Pulmonary artery endothelial cell (primary cell): ENCODE data around the gene NOL4L. TPM values are rescaled to one million over a fixed set of nuclear protein-coding genes. Genes with fewer than 3 reads are reported as not detected.

Experiments
- DNase-seq: peaks from one replicate; pipeline ENCODE4 v3.0.0-alpha.2; 2011; ENCODE audit warnings: low read depth, low spot score
- total RNA-seq: library from RNA; depleted of rRNA; stranded (reverse); fragments of >200 nt; gene quantifications from 2 replicates; pipeline ENCODE4 v1.2.3, GENCODE V29; 2014

NOL4L gene
- total RNA-seq, 1 donor from 2014 or later, result 11.5 TPM

DNA sequence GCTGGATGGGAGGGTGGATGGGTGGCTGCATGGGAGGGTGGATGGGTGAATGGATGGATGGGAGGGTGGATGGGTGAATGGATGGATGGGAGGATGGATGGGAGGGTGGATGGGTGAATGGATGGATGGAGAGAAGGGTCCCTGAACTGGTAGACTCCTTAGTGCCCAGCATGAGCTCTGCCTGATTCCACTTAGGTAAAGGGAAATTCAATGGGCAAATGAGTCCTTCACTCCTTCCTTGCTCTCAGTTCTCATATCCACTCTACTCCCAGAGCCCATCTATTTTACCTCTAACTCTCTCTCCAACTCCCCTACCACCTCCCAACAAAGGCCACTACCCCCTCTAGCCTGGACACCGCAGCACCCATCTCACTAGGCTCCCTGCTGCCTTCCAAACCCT lies 29.2 kb upstream of the NOL4L start:
- DNase-seq, result no peak

DNA sequence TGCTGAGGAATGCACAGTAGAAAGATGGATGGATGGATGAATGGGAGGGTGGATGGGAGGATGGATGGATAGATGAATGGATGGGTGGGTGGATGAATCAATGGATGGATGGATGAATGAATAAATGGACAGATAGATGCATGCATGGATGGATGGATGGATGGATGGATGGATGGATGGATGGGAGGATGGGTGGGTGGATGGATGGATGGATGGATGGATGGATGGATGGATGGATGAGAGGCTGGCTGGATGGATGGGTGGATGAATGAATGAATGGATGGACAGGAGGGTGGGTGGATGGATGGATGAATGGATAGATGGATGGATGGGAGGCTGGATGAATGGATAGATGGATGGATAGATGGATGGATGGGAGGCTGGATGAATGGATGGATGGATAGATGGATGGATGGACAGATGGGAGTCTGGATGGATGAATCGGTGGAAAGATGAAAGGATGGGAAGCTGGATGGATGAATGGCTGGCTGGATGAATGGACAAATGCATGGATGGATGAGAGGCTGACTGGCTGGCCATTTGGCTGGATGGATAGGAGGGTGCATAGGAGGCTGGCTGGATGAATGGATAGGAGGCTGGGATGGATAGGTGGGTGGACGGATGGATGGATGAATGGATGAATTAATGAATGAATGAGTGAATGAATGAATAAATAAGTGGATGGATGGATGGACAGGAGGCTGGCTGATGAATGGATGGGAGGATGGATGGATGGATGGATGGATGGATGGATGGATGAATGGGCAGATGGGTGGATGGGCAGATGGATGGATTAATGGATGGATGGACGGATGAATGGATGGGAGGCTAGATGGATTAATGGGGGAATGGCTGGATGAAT lies 28.3 kb upstream of the NOL4L start:
- DNase-seq, result no peak

DNA sequence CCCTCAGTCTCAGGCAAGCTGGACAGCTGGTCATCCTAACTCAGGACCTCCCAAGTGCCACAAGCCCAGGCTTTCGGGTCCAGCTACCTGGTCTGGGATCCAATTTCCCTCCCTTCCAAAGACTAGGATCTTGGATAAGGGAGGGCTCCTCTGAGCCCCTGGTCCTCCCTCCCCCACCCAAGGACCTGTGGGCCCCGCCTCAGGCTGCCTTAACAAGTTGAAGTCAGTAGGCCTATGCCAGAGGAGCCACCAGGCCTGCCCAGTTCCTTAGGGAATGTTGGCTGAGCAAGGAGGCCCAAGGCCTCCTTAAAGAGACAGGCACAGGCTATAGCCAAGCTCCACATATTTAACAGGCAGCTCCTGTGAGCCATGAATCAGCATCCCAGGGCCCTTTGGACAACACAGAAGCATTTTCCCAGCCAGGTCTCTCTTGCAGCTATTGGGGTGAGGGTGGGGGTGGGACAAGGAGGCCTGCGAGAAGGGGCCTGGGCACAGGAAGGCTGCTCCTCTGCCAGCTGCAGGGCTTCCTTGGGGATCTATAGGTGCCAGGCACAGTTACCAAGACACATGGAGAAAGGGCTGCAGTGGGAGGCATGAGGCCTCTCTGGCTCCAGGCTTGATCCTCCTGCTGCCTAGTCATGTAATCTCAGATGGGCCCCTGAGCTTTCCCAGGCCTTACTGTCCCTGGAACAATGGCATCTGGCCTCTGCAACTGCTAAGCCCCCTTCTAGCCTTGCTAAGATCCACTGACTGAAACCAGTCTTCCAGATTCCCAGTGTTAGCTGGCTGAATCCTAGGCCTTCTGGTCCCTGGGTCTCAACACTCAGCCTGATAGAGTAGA lies 27.4 kb upstream of the NOL4L start:
- no peak for DNase-seq

DNA sequence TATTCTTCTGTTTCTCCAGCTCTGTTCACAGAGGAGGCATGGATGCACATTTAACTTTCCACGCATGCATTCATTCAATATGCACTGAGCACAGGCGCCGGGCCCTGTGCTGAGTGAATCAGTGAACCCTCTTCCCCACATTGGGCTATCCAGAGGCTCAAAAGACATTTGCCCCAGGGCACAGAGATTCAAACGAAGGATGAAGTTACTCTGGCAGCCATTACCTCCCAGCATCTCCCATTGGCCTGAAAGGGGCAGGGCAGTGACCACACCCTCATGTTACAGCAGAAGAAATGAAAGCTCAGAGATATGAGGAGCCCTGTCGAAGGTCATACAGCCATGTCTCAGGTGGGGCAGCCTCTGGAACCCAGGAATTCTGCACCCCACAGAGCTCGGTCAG lies 26.7 kb upstream of the NOL4L start:
- DNase-seq, result no peak

DNA sequence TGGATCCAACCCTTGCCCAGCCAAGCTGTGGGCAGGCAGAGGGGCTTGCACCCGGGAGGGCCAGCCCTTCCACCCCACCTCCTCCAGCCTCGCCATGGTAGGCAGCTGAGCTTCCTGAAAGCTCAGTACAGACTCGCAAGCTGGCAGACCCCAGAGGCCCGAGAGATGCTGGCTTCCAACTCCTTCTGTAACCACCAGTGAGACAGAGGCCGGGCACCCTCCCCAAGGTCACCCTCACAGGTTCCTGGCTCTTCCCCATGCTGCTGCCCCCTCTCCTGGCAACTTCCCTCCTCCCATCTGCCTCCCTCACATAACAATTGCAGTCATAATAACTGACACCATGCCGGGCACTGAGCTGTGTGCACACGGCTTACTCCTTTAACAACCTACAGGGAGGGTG lies 26.2 kb upstream of the NOL4L start:
- DNase-seq, result no peak

DNA sequence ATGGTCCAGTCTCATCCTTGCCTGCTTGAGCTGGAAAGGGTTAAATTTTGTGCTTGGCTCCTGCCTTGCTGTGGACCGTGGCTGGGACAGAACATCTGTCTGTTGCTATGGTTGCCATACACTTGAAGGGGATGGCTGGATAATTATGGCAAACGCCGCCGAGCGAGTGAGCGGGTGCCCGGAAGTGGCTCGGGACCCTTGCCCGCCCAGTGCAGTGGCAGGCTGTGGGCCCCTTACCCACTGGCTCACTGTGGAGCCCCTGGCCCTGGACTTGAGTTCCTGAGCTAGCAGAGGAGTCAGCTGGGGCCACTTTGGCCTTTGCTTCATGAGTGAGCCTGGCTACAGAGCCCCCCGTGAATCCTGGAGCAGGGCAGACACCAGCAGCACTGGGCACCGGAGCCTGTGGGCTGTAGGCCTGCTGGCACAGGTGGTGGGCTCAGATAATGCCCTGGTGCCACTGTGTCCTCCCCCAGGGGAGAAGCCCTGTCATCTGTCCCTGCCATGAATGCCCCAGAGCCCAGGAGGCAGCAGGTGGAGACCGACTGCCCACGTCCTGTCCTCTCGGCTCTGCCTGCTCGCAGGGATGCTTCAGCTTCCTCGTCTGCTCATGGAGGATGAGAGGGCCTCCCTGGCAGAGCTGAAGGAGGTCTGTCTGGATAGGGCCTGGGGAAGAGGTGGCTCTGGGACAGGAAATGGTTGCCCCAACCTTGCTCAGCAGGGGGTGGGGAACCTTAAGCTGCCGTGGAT lies 25.5 kb upstream of the NOL4L start:
- no peak for DNase-seq

DNA sequence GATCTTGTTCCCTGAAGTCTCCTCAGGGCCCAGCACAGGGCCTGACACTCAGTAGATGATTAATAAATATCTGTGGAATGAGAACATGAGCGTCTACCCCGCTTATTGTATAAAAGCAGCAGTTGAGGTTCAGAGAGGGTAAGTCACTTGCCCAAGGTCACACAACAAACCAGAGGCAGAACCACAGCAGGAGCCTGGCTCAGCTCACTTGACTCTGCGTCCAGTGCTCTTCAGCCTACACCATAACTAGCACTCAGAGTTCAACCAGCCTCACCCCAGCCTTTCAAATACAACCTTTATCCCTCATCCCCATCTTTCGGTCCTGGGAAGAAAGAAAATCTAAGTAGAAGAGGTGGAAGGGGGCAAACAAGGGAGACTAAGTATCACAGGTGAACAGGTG lies 24.9 kb upstream of the NOL4L start:
- DNase-seq, result no peak

DNA sequence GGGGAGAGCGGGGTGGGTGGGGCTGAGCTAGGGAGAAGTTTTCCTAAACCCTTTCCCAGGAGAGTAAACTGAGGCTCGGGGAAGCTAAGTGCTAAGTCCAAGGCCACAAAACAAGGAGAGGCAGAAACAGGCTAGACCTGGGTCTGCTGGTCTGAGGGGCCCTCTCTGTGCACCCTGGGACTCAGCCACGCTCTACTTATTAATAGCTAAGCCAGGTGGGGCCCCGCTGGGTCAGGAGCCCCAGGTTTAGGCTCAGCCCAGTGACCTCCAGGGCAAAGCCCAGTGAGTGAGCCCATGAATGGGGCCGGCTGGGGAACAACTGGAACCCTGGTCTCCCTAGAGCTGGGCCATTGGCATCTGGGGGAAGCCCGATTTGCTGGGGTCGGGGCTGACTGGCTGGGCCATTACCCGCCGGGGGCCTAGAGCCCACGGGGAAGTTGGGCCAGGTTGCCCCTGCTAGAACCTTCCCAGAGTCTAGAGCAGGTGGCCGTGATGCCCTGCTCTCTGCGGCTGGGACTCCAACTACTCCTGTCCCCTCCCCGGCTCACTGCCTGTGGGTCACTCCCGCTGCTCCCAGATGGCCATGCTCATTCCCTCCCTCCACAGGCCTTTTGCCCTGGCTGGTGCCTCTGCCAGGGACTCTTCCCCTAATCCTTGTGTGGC lies 24.1 kb upstream of the NOL4L start:
- DNase-seq, result no peak

DNA sequence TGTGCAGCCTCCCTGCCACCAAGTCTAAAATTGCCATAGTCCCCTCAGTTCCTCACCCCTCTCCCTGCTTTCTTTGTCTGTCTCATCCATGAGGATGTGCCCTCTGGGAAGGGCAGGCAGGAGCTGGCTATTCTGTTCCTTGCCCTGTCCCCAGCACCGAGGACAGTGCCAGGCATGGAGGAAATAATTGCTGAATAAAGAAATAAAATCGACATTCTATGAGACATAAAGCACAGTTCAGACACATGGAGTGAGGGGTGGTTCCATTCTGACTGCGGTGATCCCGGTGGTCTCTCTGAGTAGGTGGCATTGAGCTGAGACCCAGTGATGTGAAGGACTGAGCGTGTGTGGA lies 23.5 kb upstream of the NOL4L start:
- no peak for DNase-seq

DNA sequence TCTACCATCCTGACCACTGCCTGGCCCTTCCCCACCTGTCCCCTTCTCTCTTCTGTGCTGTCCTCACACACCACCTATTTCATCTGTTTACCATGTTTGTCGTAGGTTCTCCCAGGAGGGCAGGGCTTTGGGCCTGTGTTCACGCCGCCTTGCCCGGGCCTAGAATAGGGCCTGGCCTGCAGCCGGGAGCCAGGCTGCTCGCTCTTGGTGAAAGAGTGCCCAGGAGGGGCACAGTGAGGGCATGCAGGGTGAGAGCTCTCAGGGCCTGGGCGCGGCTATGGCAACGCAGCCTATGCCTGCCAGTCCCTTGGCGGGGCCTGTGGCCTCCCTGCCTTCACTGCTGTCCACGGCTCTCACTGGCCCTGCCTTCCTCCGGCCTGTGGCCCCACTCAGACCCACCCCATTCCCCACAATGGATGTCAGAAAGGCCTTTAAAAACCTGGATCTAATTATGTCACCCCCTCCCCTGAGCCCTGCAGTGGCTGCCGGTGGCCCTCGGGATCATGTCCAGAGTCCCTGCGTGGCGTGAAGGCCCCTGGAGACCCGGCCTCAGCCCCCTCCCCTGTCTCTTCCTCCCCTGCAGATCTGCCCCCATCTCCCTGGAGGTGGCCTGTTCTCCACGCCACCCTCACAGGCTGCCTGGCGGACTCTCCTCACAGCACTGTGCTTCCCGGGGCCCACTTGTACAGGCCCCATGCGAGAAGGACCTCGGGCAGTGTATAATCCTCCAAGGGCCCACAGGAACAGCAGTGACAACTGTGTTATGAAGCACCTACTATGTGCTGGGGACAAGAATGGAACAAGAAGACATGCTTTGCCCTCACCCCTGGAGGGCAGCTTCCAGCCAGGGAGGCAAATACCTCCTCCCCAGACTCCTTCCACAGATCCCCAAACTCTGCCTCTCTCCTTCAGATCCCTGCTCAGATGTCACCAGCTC lies 22.9 kb upstream of the NOL4L start:
- no peak for DNase-seq

DNA sequence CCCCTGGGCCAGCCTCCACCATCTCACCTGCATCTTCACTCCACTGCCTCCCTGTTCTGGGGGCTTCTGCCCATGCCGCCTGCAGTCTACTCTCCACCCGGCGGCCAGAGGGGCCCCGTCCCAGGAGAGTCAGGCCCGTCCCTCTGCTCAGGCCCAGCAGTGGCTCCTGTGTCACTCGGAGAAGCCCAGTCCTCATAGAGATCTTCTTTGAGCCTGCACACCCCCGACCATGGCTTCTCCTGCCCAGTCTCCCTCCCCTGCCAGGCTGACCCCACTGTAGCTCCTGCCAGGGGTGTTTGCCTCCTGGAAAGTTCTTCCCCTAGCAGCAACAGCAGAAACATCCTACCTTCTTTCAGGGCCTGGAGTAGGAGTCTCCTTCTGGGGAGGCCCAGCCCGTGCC lies 22.2 kb upstream of the NOL4L start:
- no peak for DNase-seq

DNA sequence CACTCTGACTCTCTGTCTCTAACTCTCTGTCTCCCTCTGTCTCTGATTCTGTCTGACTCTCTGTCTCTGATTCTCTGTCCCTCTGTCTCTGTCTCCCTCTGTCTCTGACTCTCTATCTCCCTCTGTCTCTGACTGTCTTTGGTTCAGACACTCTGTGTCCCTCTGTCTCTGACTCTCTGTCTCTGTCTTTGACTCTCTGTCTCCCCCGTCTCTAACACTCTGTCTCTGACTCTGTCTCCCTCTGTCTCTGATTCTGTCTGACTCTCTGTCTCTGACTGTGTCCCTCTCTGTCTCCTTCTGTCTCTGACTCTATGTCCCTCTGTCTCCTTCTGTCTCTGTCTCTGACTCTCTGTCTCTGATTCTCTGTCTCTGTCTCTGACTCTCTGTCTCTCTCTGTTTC lies 21.7 kb upstream of the NOL4L start:
- no peak for DNase-seq

DNA sequence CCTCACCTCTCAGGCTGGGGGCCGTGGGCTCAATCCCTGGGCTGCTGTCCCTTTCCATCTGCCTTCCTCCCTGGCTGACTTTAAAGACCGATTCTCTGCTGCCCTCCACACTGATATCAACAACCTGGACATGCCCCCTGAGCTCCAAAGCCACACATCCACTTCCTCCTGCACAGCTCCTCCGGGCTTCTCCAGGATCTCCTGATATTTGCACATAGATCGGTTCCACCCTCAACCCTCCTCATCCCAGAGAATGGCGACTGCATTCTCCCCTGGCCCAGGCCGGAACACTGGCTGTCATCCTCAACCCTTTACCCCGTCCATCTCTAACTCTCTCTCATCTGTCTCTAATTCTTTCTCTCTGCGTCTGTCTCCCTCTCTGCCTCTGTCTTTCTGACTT lies 21.0 kb upstream of the NOL4L start:
- DNase-seq, result no peak

DNA sequence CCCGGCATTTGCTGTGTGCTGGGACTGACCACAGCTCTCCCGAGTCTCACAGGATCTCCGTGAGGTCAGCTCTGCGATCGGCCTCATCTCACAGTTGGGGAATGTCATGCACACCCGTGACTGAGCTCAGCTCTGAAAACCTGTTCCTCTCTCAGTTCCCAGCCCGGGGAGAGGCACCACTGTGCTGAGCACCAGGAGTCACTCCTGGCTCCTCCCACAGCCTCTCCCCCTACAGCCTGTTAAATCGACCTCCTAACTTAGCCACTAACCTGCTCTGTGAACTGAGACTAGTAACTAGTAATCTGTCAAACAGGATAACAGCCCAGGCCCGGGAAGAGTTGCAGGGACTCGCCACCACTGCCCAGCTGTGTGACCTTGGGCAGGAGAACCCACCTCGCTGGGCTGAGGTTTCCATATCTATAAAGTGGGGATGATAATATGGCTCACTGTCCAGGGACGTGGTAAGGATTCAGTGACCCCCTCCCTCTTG lies 20.1 kb upstream of the NOL4L start:
- DNase-seq, result no peak

DNA sequence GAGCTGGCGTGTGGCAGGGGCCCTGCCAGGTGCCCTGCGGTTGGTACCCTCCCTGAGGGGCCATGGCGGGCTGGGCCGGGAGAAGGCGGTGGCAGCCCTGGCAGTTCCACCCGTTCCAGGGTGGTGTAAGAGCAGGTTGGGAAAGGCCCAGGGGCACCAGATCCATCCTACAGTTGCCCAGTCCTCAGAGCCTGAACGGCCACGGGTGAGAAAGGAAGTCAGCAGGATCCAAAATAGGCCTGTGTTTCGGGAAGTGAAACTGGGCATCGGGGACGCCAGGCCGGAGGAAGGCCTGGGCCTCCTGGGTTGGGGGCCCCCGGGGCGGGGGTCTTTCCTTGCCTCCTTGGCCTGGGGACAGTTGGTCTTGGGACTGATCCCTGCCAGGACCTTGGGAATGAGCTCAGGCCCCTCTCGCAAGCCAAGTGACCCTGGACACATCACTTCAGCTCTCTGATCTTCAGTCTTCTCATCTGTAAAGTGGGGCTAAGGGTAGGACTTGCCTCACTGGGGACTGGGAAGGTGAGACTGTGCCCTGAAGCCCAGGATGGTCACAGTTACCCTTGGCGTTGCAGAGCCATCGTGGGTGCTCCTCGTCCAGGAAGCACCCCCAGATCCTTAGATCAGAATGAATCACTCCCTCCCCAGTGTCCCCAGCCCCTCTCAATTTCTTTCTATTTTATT lies 18.1 kb upstream of the NOL4L start:
- no peak for DNase-seq

DNA sequence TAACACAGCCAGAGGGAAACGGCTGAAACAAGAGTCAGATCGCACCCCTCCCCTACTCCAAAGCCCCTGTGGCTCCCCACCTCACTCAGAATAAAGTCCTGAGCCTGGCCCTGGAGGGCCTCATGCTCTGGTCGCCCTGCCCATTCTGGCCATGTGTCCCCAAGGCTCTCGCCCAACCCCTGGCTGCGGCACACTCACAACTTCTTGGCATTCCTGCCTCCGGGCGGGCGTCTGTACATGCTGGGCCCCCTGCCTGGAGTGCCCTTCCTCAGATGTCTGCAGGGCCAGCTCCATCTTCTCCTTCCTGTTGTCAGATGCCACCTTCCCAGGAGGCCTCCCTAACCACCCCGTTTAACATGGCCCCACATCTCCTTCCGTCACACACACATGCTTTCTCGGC lies 17.1 kb upstream of the NOL4L start:
- no peak for DNase-seq

DNA sequence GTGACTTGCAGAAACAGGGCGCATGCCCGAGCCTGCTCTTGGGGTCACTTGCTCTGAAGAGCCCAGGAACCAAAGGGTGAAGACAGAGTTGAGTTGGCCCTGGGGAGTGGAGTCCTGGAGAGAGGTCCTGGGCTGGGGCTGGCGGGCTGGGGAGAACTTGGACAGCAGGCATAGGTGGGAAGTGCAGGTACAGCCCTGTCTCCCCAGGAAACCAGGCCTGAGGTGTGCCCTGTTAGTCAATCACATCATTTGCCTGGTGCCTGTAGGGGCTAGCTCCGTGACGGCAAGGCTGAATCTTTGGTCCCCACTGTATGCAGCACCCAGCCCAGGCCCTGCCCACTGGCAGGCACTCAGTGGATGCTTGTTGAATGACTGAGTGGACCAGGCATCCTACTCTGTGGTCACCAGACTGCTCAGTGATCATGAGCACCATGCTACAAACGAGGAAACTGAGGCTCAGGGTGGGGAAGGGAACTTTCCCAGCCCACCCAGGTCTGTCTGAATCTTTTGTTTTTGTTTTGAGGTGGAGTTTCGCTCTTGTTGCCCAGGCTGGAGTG lies 15.6 kb upstream of the NOL4L start:
- DNase-seq, result no peak

DNA sequence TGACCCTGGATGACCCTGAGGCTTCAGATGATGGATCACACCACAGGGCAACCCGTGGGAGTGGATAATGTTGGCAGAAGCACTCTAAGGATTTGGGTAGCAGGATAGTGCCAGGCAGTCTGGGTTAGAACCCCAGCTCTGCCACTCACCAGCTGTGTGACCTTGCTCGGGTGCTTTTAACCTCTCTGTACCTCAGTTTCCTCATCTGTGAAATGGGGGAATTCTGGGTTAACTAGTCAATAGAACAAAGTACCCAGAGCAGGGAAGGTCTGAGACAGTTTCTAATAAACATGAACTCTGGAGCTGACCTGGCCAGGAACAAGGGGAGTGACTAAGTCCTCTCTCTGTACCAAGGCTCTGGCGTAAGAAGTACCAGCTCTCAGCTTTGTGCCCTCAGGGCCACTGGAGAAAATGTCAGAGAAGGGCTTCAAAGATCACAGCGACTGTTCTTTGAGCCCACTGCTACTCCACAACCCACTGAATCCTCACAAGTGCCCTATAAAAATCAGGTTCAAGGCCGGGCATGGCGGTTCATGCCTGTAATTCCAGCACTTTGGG lies 14.7 kb upstream of the NOL4L start:
- no peak for DNase-seq

DNA sequence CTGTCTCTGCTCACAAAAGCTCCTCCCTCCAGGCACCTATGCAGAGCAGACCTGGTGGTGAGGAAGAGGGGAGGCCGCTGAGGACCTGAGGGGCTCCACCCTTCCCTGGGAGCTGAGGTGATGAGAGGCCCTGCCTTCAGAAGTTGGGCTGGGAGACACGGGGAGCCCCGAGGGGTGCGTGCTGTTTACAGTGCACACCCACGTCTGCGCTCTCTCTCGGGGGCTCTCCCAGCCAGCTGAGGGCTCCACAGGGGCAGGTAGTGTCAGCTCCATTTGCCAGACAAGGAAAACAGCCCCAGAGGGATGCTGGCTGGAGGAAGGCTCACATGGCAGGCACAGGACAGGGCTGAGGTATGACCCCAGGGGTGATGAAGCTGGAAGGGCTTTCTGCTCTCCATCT lies 13.5 kb upstream of the NOL4L start:
- DNase-seq, result no peak
